C4-2B (cell line): ENCODE measurements around the gene ZBTB5.

Source experiments
- CTCF ChIP-seq: fragments of 450-650 bp; conservative IDR thresholded peaks from 2 replicates; pipeline ENCODE4 v1.5.1; 2017; ENCODE audit warnings: mild to moderate bottlenecking
- ZFX ChIP-seq: fragments of 450-650 bp; IDR thresholded peaks from 2 replicates; pipeline ENCODE4 v1.6.1; 2017

GRCh38 chr9:37406603-37407401 is 58.4 kb downstream of the ZBTB5 start:
- no peak for TF ChIP-seq CTCF
- TF ChIP-seq ZFX: no peak
